Osteocyte (in vitro differentiated cells): Measurements from ENCODE around the gene AAGAB. TPM values are rescaled to one million over a fixed set of nuclear protein-coding genes. Genes with fewer than 3 reads are reported as not detected.

Experiments
- DNase-seq: peaks from one replicate; pipeline ENCODE4 v3.0.0; 2021; ENCODE audit warnings: mixed read lengths; ENCODE audit not compliant: unreplicated experiment; ENCODE audit errors: extremely low spot score
- H3K27ac Mint-ChIP-seq: one replicate; pipeline ENCODE4 v1.8.0; 2021; ENCODE audit warnings: mild to moderate bottlenecking, mixed read lengths; ENCODE audit not compliant: unreplicated experiment
- H3K27me3 Mint-ChIP-seq: one replicate; pipeline ENCODE4 v1.8.0; 2021; ENCODE audit warnings: mixed read lengths; ENCODE audit not compliant: unreplicated experiment
- H3K36me3 Mint-ChIP-seq: one replicate; pipeline ENCODE4 v1.8.0; 2021; ENCODE audit warnings: mixed read lengths; ENCODE audit not compliant: unreplicated experiment
- H3K4me1 Mint-ChIP-seq: one replicate; pipeline ENCODE4 v1.8.0; 2021; ENCODE audit warnings: mixed read lengths; ENCODE audit not compliant: unreplicated experiment
- H3K4me3 Mint-ChIP-seq: one replicate; pipeline ENCODE4 v1.8.0; 2021; ENCODE audit warnings: mild to moderate bottlenecking, moderate library complexity, mixed read lengths; ENCODE audit not compliant: unreplicated experiment
- H3K9me3 Mint-ChIP-seq: one replicate; pipeline ENCODE4 v1.8.0; 2021; ENCODE audit warnings: mixed read lengths; ENCODE audit not compliant: unreplicated experiment
- CTCF ChIP-seq: fragments of 200-600 bp; sonication (generic); IDR thresholded peaks from 2 replicates; pipeline ENCODE4 v1.5.0; 2021; ENCODE audit warnings: antibody characterized with exemption, mild to moderate bottlenecking, moderate library complexity
- total RNA-seq: library from RNA; stranded (reverse); gene quantifications from 2 replicates; pipeline ENCODE4 v1.2.1, GENCODE V29; 2021

AAGAB gene
- total RNA-seq, 1 donor from 2014 or later: 32.8 TPM

- TF ChIP-seq CTCF: no peak
Observed at GRCh38 chr15:67276666-67277065, 22.2 kb upstream of the AAGAB start.

DNA sequence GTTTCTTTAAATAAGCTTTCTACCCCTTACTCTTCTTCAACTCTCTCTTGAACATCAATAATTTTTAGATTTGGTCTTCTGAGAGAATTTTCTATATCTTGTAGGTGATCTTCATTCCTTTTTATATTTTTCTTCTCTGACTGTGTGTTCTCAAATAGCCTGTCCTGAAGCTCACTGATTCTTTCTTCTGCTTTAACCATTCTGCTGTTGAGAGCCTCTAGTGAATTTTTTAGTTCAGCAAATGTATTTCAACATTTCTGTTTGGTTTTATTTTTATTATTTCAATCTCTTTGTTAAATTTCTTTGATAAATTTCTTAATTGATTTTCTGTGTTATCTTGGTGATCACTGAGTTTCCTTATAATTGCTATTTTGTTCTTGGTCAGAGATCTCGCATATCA is 19.8 kb upstream of the AAGAB start:
- Mint-ChIP-seq H3K4me3 (no peak overlapping the region), H3K27me3 (peaks cover 11% of the 10 kb centered on the region), H3K27ac (no peak overlapping the region), H3K4me1 (no peaks in the 10 kb centered on the region), H3K36me3 (peaks cover 8% of the 10 kb centered on the region), H3K9me3 (peaks cover 14% of the 10 kb centered on the region)
- no peak for DNase-seq
- TF ChIP-seq CTCF: no peak

More at GRCh38 chr15:67276666-67277065, 22.2 kb upstream of the AAGAB start:
- H3K36me3 Mint-ChIP-seq: peaks cover 8% of the 10 kb centered on the region
- H3K4me1 Mint-ChIP-seq: peaks cover 4% of the 10 kb centered on the region
- no peak overlapping the region for H3K27ac Mint-ChIP-seq
- peaks cover 14% of the 10 kb centered on the region for H3K9me3 Mint-ChIP-seq
- no peak overlapping the region for H3K4me3 Mint-ChIP-seq
- DNase-seq: no peak
- H3K27me3 Mint-ChIP-seq: peaks cover 3% of the 10 kb centered on the region

DNA sequence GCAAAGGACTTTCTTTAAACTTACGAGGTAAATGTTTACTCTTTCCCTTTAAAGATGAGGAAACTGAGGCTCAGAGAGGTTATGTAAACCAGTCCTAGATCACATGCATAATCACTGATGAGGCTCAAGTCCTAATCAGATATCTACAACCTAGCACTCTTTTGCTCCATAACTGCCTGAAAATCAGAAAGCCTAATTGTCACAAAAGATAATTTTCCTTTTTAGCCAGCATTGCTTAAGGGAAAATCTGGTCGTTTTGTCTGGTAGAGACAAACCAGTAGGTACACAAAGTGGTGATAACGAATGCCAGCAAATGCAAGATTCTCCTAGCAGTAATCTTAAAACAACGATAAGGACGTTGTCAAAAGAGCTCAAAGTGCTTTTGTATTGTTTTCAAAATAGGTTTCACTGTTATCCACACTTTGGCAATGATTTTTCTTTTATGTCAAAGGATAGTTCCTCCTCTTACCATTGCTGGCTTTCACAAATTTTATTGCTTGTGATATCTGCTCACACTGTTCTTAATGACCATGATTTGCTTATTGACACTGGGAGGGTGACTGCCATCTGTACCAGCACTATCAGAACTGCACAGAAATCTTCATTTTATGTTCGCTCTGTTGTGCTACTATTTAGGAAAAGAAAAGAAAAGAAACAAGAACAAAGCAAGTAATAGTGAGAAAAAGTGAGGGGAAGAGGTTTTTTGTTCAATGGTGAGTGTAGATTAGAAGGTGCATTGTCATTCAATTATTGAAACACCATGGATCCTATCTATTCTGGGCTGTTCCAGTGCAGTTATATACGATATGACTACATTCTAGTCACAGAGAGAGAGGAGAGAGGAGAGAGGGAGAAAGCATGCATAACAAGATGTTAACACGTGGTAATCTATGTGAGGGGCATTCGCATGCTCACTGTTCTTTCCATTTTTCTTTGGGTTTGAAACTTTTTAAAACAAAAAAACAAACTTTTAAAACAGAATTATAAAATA is 13.8 kb upstream of the AAGAB start:
- no peaks in the 10 kb centered on the region for H3K36me3 Mint-ChIP-seq
- peaks cover 12% of the 10 kb centered on the region for H3K27me3 Mint-ChIP-seq
- no peaks in the 10 kb centered on the region for H3K4me1 Mint-ChIP-seq
- no peak for DNase-seq
- H3K4me3 Mint-ChIP-seq: no peak overlapping the region
- peaks cover 5% of the 10 kb centered on the region for H3K9me3 Mint-ChIP-seq
- TF ChIP-seq CTCF: no peak
- no peak overlapping the region for H3K27ac Mint-ChIP-seq

GRCh38 chr15:67267440-67267839 is 13.0 kb upstream of the AAGAB start:
- no peak for TF ChIP-seq CTCF
- no peak overlapping the region for H3K27ac Mint-ChIP-seq
- no peaks in the 10 kb centered on the region for H3K4me1 Mint-ChIP-seq
- H3K27me3 Mint-ChIP-seq: peaks cover 12% of the 10 kb centered on the region
- no peak overlapping the region for H3K4me3 Mint-ChIP-seq
- no peak for DNase-seq
- peaks cover 1% of the 10 kb centered on the region for H3K9me3 Mint-ChIP-seq
- no peaks in the 10 kb centered on the region for H3K36me3 Mint-ChIP-seq

GRCh38 chr15:67266870-67267269 is 12.4 kb upstream of the AAGAB start:
- H3K27ac Mint-ChIP-seq: no peak overlapping the region
- H3K4me3 Mint-ChIP-seq: no peak overlapping the region
- no peak for DNase-seq
- no peaks in the 10 kb centered on the region for H3K9me3 Mint-ChIP-seq
- H3K27me3 Mint-ChIP-seq: peaks cover 12% of the 10 kb centered on the region
- H3K36me3 Mint-ChIP-seq: no peaks in the 10 kb centered on the region
- TF ChIP-seq CTCF: no peak
- H3K4me1 Mint-ChIP-seq: no peaks in the 10 kb centered on the region
